ENCODE results near the gene MCCC1.

- no peak for TF ChIP-seq TCF4 (CRISPR knock-in tag; IDR thresholded peaks at IDR 0.05; ENCODE audit: borderline replicate concordance)
- no peak for TF ChIP-seq ZC3H10 (CRISPR knock-in tag; IDR thresholded peaks at IDR 0.05)
- TF ChIP-seq BACH2 (CRISPR knock-in tag; IDR thresholded peaks at IDR 0.05; ENCODE audit: borderline replicate concordance): no peak
- no peak for TF ChIP-seq ARNTL (CRISPR knock-in tag; IDR thresholded peaks at IDR 0.05; ENCODE audit: borderline replicate concordance, low read depth)
- TF ChIP-seq PATZ1 (CRISPR knock-in tag; IDR thresholded peaks at IDR 0.05; ENCODE audit: borderline replicate concordance): no peak
- no peak for TF ChIP-seq CSRNP3 (CRISPR knock-in tag; IDR thresholded peaks at IDR 0.05)
- no peak for TF ChIP-seq CREB5 (CRISPR knock-in tag; IDR thresholded peaks at IDR 0.05; ENCODE audit: low read depth)
- no peak for TF ChIP-seq PPARA (CRISPR knock-in tag; IDR thresholded peaks at IDR 0.05; ENCODE audit: borderline replicate concordance)
- no peak for TF ChIP-seq ESRRG (CRISPR knock-in tag; IDR thresholded peaks at IDR 0.05)
These were observed 129.4 kb downstream of the MCCC1 start for GRCh38 chr3:182969853-182970252.

Data from SK-N-SH treated with all-trans-retinoic acid at 6 μM for 48 hours (cell line).